Thyroid gland (tissue), 4 donors: ENCODE measurements around the gene NUBP1.

Experiments
- POLR2A ChIP-seq, 2 donors: fragments of 450-650 bp; IDR thresholded peaks; one replicate each; pipeline ENCODE4 v1.6.1; 2017; ENCODE audit warnings: antibody characterized with exemption in 2 of 2, mild to moderate bottlenecking in 2 of 2, moderate library complexity in 1 of 2
- TF ChIP-seq, protein P1 (sequence below), 6 experiments: fragments of 200-600 bp in 3 of 6; fragments of 450-650 bp in 3 of 6; sonication (generic) in 3 of 6; IDR thresholded peaks; one replicate each; pipeline ENCODE4 v1.5.1; 2016 to 2019; ENCODE audit warnings: antibody characterized with exemption in 6 of 6, mild to moderate bottlenecking in 2 of 6, inconsistent platforms in 1 of 6, moderate library complexity in 1 of 6

DNA sequence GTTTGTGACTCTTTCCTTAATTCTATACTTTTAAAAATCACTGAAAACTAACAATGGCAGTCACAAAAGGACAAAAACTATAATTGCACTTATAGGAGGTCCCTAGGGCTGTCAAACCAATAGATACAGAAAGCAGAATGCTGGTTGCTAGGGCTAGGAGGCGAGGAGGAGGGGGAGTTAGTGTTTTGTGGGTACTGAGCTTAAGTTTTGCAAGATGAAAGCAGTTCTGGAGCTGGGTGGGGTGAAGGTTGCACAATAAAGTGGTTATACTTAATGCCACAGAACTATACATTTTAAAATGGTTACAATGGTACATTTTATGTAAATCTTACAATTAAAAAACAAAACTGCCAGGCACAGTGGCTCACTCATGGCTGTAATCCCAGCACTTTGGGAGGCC lies 27.3 kb downstream of the NUBP1 start:
- TF ChIP-seq, protein P1, sequence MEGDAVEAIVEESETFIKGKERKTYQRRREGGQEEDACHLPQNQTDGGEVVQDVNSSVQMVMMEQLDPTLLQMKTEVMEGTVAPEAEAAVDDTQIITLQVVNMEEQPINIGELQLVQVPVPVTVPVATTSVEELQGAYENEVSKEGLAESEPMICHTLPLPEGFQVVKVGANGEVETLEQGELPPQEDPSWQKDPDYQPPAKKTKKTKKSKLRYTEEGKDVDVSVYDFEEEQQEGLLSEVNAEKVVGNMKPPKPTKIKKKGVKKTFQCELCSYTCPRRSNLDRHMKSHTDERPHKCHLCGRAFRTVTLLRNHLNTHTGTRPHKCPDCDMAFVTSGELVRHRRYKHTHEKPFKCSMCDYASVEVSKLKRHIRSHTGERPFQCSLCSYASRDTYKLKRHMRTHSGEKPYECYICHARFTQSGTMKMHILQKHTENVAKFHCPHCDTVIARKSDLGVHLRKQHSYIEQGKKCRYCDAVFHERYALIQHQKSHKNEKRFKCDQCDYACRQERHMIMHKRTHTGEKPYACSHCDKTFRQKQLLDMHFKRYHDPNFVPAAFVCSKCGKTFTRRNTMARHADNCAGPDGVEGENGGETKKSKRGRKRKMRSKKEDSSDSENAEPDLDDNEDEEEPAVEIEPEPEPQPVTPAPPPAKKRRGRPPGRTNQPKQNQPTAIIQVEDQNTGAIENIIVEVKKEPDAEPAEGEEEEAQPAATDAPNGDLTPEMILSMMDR (IDR thresholded peaks at IDR 0.05), result no peak
- TF ChIP-seq POLR2A (IDR thresholded peaks at IDR 0.05), result no peak
